Germinal center (tissue), 1 donor: ENCODE results near the gene MRAP.
"Not testable (repeated sequence)": the region's sequence is repeated elsewhere in the genome, so short reads cannot be mapped to it uniquely, and the experiment has no call there.

Experiments
- DNase-seq: peaks from one replicate; pipeline ENCODE4 v3.0.0; 2012; ENCODE audit warnings: mixed read lengths, low spot score

MRAP gene

GRCh38 chr21:32298658-32299081 is at the start of gene MRAP:
Gene MRAP (plus strand): TSS chr21:32298855. CDS start chr21:32298972, 117 bp downstream.
- no peak for DNase-seq

GRCh38 chr21:32249511-32250280 is 49.0 kb upstream of the MRAP start:
- DNase-seq: no peak

GRCh38 chr21:32252136-32252535 is 46.5 kb upstream of the MRAP start:
- DNase-seq: no peak

GRCh38 chr21:32253215-32253641 is 45.4 kb upstream of the MRAP start:
- DNase-seq: no peak

- no peak for DNase-seq
Measured at GRCh38 chr21:32256251-32256650, 42.4 kb upstream of the MRAP start.

- DNase-seq: no peak
Measured at GRCh38 chr21:32256873-32257620, 41.6 kb upstream of the MRAP start.

GRCh38 chr21:32257962-32258785 is 40.5 kb upstream of the MRAP start:
- DNase-seq: peak; percentile 60

GRCh38 chr21:32258786-32259048 is 39.9 kb upstream of the MRAP start:
- not testable (repeated sequence) for DNase-seq

- DNase-seq: no peak
Measured at GRCh38 chr21:32260130-32260529, 38.5 kb upstream of the MRAP start.

- no peak for DNase-seq
Measured at GRCh38 chr21:32261929-32262328, 36.7 kb upstream of the MRAP start.

GRCh38 chr21:32265321-32265720 is 33.3 kb upstream of the MRAP start:
- DNase-seq: not testable (repeated sequence)

GRCh38 chr21:32270748-32271147 is 27.9 kb upstream of the MRAP start:
- DNase-seq: no peak

- DNase-seq: no peak
Measured at GRCh38 chr21:32276671-32277070, 22.0 kb upstream of the MRAP start.

- DNase-seq: peak; percentile 8
Measured at GRCh38 chr21:32278103-32278502, 20.6 kb upstream of the MRAP start.

GRCh38 chr21:32278518-32279376 is 19.9 kb upstream of the MRAP start, which contains the start of gene MIS18A:
Gene MIS18A (minus strand): TSS chr21:32279049. CDS start chr21:32279014, 35 bp downstream.
- DNase-seq: peak; percentile 96

GRCh38 chr21:32279377-32279680 is 19.3 kb upstream of the MRAP start:
- DNase-seq: no peak

GRCh38 chr21:32281531-32281930 is 17.1 kb upstream of the MRAP start:
- no peak for DNase-seq

- no peak for DNase-seq
Measured at GRCh38 chr21:32282992-32283391, 15.7 kb upstream of the MRAP start.

- DNase-seq: no peak
Measured at GRCh38 chr21:32285476-32285875, 13.2 kb upstream of the MRAP start.

GRCh38 chr21:32297449-32297848 is 1.2 kb upstream of the MRAP start:
- DNase-seq: no peak

GRCh38 chr21:32298148-32298559 is 501 bp upstream of the MRAP start:
- no peak for DNase-seq

- no peak for DNase-seq
Measured at GRCh38 chr21:32299695-32300094, 1.0 kb downstream of the MRAP start.
